Heart right ventricle (tissue), 16 donors: ENCODE measurements around the gene MAD2L2. TPM values are rescaled to one million over a fixed set of nuclear protein-coding genes. Genes with fewer than 3 reads are reported as not detected.

Experiments
- ATAC-seq, 8 donors: fragments of 200-7000 bp; cut with Tn5 transposase; one replicate each; pipeline ENCODE4 v1.9.1; 2020; ENCODE audit warnings: mild to moderate bottlenecking in 8 of 8, moderate library complexity in 8 of 8, moderate number of reproducible peaks in 1 of 8
- DNase-seq, 2 donors: peaks; one replicate each; pipeline ENCODE4 v3.0.0-alpha.2; 2020
- H3K27ac ChIP-seq, 10 donors: fragments of 200-600 bp; sonication (generic) in 2 of 10; one replicate each; pipeline versions ENCODE4 v1.5.0 to v1.8.0; 2020 to 2022; ENCODE audit warnings: mild to moderate bottlenecking in 3 of 10
- H3K27me3 ChIP-seq, 7 donors: fragments of 200-600 bp; one replicate each; pipeline ENCODE4 v1.8.0; 2021 to 2022; ENCODE audit warnings: mild to moderate bottlenecking in 2 of 7
- H3K36me3 ChIP-seq, 9 donors: fragments of 200-600 bp; sonication (generic) in 1 of 9; one replicate each; pipeline versions ENCODE4 v1.5.0 to v1.8.0; 2020 to 2022; ENCODE audit warnings: mild to moderate bottlenecking in 2 of 9
- H3K4me1 ChIP-seq, 9 donors: fragments of 200-600 bp; sonication (generic) in 1 of 9; one replicate each; pipeline versions ENCODE4 v1.5.0 to v1.8.0; 2020 to 2022; ENCODE audit warnings: mild to moderate bottlenecking in 4 of 9
- H3K4me3 ChIP-seq, 10 donors: fragments of 200-600 bp; sonication (generic) in 2 of 10; one replicate each; pipeline versions ENCODE4 v1.5.0 to v1.8.0; 2020 to 2022; ENCODE audit warnings: mild to moderate bottlenecking in 7 of 10, moderate library complexity in 2 of 10
- H3K9me3 ChIP-seq, 11 donors: fragments of 200-600 bp in 10 of 11; sonication (generic) in 2 of 11; one replicate each; pipeline versions ENCODE4 v1.5.0 to v1.8.0; 2013 to 2022; ENCODE audit warnings: mild to moderate bottlenecking in 2 of 11, control low read depth in 1 of 11, moderate library complexity in 1 of 11
- WGBS, 2 donors: extraction: QIAGEN DNeasy Blood & Tissue Kit; methylation state at CpG; one replicate each; pipeline ENCODE4 v1.1.7; 2013; ENCODE audit warnings: inconsistent platforms in 1 of 2; 5-methylcytosine and 5-hydroxymethylcytosine counted together
- intact Hi-C, 10 donors: fragments of 100-400 bp; cut with DNase I; formaldehyde crosslinking; loops; one replicate each; pipeline versions ENCODE4 v1.11.1 to v1.14.2; 2022
- polyA plus RNA-seq, 2 donors: library from polyadenylated mRNA; stranded (reverse); fragments of 200-250 nt; gene quantifications; one replicate each; pipeline ENCODE4 v1.2.3, GENCODE V29; 2013
- total RNA-seq, 10 donors: library from RNA; stranded (reverse); fragmentation: NEBNext Ultra II Directional in 3 of 10; extraction: Animal tissue kit (Norgen Biotek cat#: 25700) in 3 of 10; gene quantifications; one replicate each; pipeline versions ENCODE4 v1.2.1 to v1.2.4, GENCODE V29; 2021 to 2023
- TF ChIP-seq, protein P1 (sequence below), 9 donors: fragments of 200-600 bp; sonication (generic) in 2 of 9; IDR thresholded peaks; one replicate each; pipeline versions ENCODE4 v1.5.0 to v1.8.0; 2021 to 2022; ENCODE audit warnings: antibody characterized with exemption in 9 of 9, mild to moderate bottlenecking in 5 of 9, moderate library complexity in 1 of 9
- donor health status: Arrhythmogenic right ventricular cardiomyopathy.
- donor health status: ischemic (EF 13 %, LVEDD 7.1; RV severe dilation, severe dysfunction).
- donor health status: healthy with polysubstance abuse.
- donor health status: DM: no; HTN: yes; CAD: no.
- donor health status: DM: no; HTN: no; CAD: no.
- donor health status: ischemic (EF 25% LVEDD 6.9; RV normal size, moderate dysfunction).
- donor health status: ischemic (EF 25% LVEDD 5.7; RV mildly dilated, moderate dysfunction).
- donor health status: healthy.
- donor health status: DM: yes; HTN: yes; CAD: no.
- donor health status: Ischemic cardiomyopathy.
- donor health status: ischemic (EF 35%, LVEDD 5.7; RV mildly dilated, moderate dysfunction).
- donor health status: nonischemic (EF 11% LVEDD 7.7; RV severe dilation, severe dysfunction).
- donor health status: DM: yes; HTN: yes; CAD: no.
- donor health status: PGD.
- donor health status: ischemic (EF 29% LVEDD 5.4; RV normal size, mild dysfunction).
- donor health status: nonischemic (EF 23%, LVEDD 6.1; RV moderate dilation, normal function).

The MAD2L2 gene
- total and polyA plus RNA-seq, 12 donors: 10.9 to 59.0 (median 17.0) TPM

DNA sequence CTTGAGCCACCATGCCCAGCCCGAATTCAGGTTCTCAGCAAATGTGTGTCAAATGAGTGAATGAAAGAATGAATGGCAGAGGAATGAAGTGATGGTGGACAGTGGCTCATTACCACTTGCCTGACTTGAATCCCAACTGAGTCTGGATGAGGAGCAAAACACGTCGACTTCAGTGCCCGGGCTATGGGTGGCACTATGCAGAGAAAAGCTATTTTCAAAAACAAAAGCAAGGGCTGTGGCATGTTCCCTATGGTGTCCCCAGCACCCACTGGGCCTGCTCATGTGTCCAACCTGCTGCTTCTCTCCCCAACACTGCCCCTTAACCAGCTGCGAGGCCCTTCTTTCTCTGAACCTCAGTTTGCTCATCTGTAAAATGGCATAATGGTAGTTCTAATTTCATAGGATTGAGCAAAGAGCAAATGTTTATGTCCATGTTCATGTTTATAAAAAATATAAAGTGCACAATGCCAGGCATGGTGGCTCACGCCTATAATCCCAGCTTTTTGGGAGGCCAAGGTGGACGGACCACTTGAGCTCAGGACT is 4.3 kb upstream of the MAD2L2 start:
- intact Hi-C loops: no loop called here
- ATAC-seq: no peak
- no peak for DNase-seq
- TF ChIP-seq, protein P1, sequence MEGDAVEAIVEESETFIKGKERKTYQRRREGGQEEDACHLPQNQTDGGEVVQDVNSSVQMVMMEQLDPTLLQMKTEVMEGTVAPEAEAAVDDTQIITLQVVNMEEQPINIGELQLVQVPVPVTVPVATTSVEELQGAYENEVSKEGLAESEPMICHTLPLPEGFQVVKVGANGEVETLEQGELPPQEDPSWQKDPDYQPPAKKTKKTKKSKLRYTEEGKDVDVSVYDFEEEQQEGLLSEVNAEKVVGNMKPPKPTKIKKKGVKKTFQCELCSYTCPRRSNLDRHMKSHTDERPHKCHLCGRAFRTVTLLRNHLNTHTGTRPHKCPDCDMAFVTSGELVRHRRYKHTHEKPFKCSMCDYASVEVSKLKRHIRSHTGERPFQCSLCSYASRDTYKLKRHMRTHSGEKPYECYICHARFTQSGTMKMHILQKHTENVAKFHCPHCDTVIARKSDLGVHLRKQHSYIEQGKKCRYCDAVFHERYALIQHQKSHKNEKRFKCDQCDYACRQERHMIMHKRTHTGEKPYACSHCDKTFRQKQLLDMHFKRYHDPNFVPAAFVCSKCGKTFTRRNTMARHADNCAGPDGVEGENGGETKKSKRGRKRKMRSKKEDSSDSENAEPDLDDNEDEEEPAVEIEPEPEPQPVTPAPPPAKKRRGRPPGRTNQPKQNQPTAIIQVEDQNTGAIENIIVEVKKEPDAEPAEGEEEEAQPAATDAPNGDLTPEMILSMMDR (IDR thresholded peaks at IDR 0.05): no peak
- Histone ChIP-seq H3K4me3 (no peak overlapping the region), H3K36me3 (no peaks in the 10 kb centered on the region), H3K4me1 (peaks cover 3 to 14% (median 12%) of the 10 kb centered on the region in 9 donors), H3K27ac (no peak overlapping the region), H3K27me3 (peaks cover 1 to 47% (median 28%) of the 10 kb centered on the region in 7 donors), H3K9me3 (no peaks in the 10 kb centered on the region)
- WGBS, 2 donors: 85 to 88% methylated on average over 7 of the region's 7 CpGs

DNA sequence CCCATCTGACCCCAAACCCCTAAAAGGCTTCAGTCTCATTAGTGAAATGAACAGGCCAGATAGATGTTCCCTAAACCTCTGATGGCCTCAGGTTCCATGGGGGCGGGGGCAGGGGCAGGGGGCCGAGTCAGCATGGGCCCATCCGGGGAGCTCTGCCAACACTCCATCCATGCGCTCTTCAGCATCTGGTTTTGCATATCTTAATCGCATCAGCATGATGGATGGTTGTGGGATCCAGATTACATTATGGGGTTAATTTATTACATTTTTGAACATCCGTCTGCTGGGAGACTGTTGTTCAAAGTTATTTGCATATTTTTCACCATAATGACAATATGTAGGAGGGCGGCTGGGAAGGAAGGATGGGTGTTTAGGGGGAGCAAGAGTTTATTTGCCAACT is 3.1 kb upstream of the MAD2L2 start:
- TF ChIP-seq, protein P1 (IDR thresholded peaks at IDR 0.05): no peak
- Histone ChIP-seq H3K27me3 (peaks cover 0 to 35% (median 15%) of the 10 kb centered on the region in 7 donors), H3K4me1 (peaks cover 3 to 19% (median 17%) of the 10 kb centered on the region in 9 donors), H3K36me3 (no peaks in the 10 kb centered on the region), H3K4me3 (no peak overlapping the region), H3K9me3 (no peaks in the 10 kb centered on the region), H3K27ac (no peak overlapping the region)
- ATAC-seq (no peak), DNase-seq (no peak)
- intact Hi-C loops: loop anchor here in 2 of 10 donors (5.0 kb wide), 1 partner anchor 33 kb away; no protein-coding TSS in a partner anchor
- 57 to 63% methylated on average over 7 of the region's 7 CpGs for WGBS, 2 donors

DNA sequence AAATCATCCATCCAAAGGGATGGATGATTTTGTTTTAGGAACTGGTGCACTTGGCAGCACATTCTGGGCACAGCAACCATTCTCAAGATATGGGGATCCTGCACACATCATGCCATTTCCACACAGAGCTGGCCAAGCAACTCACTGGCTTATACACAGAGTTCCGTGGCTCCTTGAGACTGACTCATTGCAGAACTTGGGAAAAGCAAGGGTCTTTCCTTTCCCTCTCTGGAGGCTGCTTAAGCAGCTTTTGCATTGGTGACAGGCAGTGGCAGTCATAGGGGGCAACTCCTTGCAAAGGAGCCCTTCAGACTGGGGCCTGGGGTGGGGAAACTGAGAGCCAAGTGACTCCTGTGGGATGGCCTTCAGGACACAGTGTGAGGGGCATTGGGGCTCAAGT is 1.9 kb upstream of the MAD2L2 start:
- TF ChIP-seq, protein P1 (IDR thresholded peaks at IDR 0.05): no peak
- no peaks in the 10 kb centered on the region for H3K9me3 ChIP-seq
- no peak for DNase-seq
- intact Hi-C loops: loop anchor here in 2 of 10 donors (5.0 kb wide), 1 partner anchor 35 kb away; no protein-coding TSS in a partner anchor
- H3K27ac ChIP-seq: no peak overlapping the region
- H3K27me3 ChIP-seq: peaks cover 0 to 23% (median 7%) of the 10 kb centered on the region in 7 donors
- H3K4me1 ChIP-seq: peaks cover 3 to 19% (median 17%) of the 10 kb centered on the region in 9 donors
- peaks cover 0 to 7% (median 0%) of the 10 kb centered on the region in 9 donors for H3K36me3 ChIP-seq
- no peak for ATAC-seq
- no peak overlapping the region for H3K4me3 ChIP-seq
- 47 to 58% methylated on average over 1 of the region's 1 CpG for WGBS, 2 donors

DNA sequence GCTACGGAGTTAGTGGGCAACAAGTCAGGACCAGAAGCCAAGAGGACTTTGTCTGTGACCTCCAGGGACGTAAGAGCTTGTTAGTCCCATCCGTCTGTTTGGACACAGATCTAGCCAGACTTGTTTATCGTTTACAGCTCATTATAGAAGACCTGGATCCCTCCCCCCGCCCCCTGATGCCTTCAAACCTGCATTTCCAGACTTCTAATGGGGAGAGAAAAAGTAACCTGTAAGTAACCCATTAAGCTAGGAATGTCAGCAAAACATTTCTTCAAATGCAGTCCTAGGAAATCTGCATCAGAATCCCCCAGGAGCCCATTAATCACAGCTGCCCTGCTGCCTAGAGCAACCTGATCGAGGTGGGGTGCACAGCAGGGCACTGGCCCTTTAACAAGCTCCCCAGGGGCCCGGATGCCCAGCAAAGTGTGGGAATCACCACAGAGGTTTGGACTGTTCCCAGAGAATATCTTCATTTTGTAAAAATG is 1.4 kb upstream of the MAD2L2 start:
- H3K4me1 ChIP-seq: peaks cover 3 to 19% (median 17%) of the 10 kb centered on the region in 9 donors
- intact Hi-C loops: loop anchor here in 2 of 10 donors (5.0 kb wide), 1 partner anchor 35 kb away; no protein-coding TSS in a partner anchor
- peaks cover 0 to 18% (median 4%) of the 10 kb centered on the region in 7 donors for H3K27me3 ChIP-seq
- no peak overlapping the region for H3K27ac ChIP-seq
- ATAC-seq (no peak), DNase-seq (no peak)
- no peaks in the 10 kb centered on the region for H3K9me3 ChIP-seq
- H3K4me3 ChIP-seq: no peak overlapping the region
- H3K36me3 ChIP-seq: peaks cover 0 to 12% (median 0%) of the 10 kb centered on the region in 9 donors
- TF ChIP-seq, protein P1 (IDR thresholded peaks at IDR 0.05): no peak
- 42 to 44% methylated on average over 7 of the region's 7 CpGs for WGBS, 2 donors
